Head of caudate nucleus (tissue), 42 donors: ENCODE measurements around the gene CNOT11.
"Not testable (repeated sequence)": the region's sequence is repeated elsewhere in the genome, so short reads cannot be mapped to it uniquely, and the experiment has no call there.

ENCODE experiments used
- DNase-seq, 42 donors: peaks; one replicate each; pipeline versions ENCODE4 v3.0.0 to v3.0.0-alpha.2; 2020 to 2021; ENCODE audit warnings: mixed read lengths in 7 of 42
- intact Hi-C: fragments of 100-400 bp; cut with DNase I; formaldehyde crosslinking; loops from one replicate; pipeline ENCODE4 v1.15.0; 2022

CNOT11 gene

GRCh38 chr2:101252408-101253012, at the start of gene CNOT11:
TSS of gene CNOT11 (plus strand) at chr2:101252886. CDS start at chr2:101252965, 79 bp downstream.
- intact Hi-C loops, result loop anchor here (5.0 kb wide), 1 partner anchor 55 kb away; the partner anchor contains the start of gene RNF149
- peak; percentile 94 to 100 (median 98) for DNase-seq

DNA sequence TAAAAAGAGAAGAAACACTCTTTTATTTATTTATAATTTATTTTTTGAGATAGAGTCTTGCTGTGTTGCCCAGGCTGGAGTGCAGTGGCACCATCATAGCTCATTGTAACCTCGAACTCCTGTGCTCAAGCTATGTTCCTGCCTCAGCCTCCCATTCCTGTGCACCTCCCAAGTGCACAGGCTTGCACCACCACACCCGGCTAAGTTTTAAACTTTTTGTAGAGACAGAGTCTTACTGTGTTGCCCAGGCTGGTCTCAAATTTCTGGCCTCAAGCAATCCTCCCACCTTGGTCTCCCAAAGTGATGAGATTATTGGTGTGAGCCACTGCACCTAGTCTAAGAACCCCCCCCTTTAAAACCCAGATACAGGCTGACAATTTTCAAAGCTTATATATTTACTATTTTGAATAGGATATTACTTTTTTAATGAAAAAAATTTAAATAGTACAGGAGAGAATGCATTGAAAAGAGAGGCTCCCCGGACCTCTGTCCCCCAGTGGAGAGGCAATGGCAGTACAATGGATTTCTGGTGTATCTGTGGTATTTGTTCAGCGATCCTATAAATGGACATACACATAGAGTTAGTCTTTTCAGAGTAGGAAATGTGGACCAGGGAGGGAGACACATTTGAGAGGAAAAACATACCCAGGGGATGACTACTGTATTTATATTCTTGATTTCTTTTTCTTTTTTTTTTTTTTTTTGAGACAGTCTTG, 48.1 kb upstream of the CNOT11 start:
- no peak for DNase-seq
- intact Hi-C loops, result loop anchor here (5.0 kb wide), 1 partner anchor 192 kb away; no protein-coding TSS in a partner anchor

DNA sequence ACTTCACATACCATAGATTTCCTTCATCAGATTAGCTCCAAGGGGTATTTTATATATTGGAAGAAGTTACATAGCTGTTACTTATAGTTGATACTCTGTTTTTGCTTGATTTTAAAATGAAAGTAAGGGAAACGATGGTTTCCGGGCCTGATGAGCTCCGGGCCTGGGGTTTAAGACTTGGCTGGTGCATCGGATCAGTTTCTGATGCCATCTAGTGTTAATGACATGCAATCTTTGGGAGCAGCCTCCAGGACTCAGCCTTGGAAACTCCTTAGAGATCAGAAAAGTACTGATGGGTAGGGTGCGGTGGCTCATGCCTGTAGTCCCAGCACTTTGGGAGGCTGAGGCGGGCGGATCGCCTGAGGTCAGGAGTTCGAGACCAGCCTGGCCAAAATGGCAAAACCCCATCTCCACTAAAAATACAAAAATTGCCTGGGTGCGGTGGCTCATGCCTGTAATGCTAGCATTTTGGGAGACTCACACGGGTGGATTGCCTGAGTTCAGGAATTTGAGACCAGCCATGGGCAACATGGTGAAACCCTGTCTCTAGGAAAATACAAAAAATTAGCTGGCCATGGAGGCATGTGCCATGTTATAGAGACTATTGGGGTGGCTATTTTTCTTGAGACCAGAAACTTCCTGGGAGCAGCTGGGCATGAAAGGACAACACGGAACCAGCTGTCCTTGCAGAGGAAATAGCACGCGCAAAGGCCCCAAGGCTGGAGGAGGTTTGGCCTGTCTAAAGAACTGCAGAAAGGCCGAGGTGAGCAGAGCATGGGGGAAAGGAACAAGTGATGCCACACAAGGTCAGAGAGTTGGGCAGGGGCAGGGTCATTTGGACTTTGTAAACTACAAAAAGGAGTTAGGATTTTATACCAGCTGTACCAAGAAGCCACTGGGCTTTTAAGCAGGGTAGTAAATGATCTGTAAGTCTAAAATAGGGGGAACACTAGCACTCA, 46.9 kb upstream of the CNOT11 start:
- peak; percentile 16 to 89 (median 60) for DNase-seq
- intact Hi-C loops, result loop anchor here (5.0 kb wide), 1 partner anchor 193 kb away; no protein-coding TSS in a partner anchor

GRCh38 chr2:101208830-101209229, 43.9 kb upstream of the CNOT11 start:
- no peak for DNase-seq
- intact Hi-C loops, result loop anchor here (5.0 kb wide), 1 partner anchor 197 kb away; no protein-coding TSS in a partner anchor

- no peak for DNase-seq
- intact Hi-C loops, result no loop called here
Observed at GRCh38 chr2:101219246-101219645, 33.4 kb upstream of the CNOT11 start.

GRCh38 chr2:101220091-101220490, 32.6 kb upstream of the CNOT11 start:
- intact Hi-C loops, DNase-seq: not testable (repeated sequence)

GRCh38 chr2:101223814-101224231, 28.9 kb upstream of the CNOT11 start:
- intact Hi-C loops, result no loop called here
- DNase-seq, result no peak

GRCh38 chr2:101230541-101231001, 22.1 kb upstream of the CNOT11 start:
- intact Hi-C loops, result no loop called here
- no peak for DNase-seq

DNA sequence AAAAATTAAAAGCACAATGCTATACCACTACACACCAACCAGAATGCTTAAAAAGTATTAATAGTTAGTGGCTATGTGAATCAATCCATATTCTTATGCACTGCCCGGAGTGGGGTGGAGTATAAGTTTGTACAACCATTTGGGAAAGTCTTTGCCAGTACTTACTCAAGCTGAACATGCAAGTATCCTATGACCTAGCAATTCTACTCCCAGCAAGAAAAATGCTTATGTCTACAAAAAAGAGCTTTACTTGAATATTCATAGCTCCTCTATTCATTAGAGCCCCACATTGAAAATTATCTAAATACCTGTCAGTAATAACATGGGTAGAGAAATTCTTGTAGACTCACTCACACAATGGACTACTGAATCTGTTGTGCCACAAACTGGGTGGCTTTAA, 21.4 kb upstream of the CNOT11 start:
- DNase-seq, result no peak
- intact Hi-C loops, result no loop called here

DNA sequence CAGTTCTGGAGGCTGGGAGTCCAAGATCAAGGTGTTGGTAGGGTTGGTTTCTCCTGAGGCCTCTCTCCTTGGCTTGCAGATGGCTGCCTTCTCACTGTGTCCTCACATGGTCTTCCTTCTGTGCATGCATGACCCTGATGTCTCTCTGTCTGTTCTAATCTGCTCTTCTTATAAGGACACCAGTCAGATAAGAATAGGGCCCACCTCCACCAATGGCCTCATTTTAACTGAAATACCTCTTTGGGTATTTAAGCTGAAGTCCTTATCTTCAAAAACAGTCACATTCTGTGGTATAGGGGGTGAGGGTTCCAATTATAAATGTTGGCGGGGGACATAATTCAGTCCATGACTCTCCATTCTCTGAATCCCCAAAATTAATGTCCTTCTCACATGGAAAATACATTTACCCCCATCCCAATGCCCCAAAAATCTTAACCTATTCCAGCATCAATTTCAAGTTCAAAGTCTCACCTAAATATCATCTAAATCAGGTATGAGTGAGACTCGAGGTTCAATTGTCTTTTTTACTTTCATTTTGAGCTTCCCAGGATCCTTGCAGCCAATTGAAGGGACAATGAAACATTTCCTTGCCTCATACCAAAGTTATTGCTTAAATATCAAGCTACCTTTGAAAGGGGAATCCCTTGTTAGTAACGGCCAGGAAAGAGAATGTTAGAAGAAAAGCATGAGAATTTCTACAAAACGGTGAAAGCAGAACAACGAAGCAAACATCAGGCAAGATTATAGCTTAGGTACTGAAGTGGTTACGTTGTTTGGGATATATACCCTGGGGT, 20.6 kb upstream of the CNOT11 start:
- intact Hi-C loops, result no loop called here
- DNase-seq, result no peak

- intact Hi-C loops, result no loop called here
- no peak for DNase-seq
Observed at GRCh38 chr2:101232770-101233169, 19.9 kb upstream of the CNOT11 start.

DNA sequence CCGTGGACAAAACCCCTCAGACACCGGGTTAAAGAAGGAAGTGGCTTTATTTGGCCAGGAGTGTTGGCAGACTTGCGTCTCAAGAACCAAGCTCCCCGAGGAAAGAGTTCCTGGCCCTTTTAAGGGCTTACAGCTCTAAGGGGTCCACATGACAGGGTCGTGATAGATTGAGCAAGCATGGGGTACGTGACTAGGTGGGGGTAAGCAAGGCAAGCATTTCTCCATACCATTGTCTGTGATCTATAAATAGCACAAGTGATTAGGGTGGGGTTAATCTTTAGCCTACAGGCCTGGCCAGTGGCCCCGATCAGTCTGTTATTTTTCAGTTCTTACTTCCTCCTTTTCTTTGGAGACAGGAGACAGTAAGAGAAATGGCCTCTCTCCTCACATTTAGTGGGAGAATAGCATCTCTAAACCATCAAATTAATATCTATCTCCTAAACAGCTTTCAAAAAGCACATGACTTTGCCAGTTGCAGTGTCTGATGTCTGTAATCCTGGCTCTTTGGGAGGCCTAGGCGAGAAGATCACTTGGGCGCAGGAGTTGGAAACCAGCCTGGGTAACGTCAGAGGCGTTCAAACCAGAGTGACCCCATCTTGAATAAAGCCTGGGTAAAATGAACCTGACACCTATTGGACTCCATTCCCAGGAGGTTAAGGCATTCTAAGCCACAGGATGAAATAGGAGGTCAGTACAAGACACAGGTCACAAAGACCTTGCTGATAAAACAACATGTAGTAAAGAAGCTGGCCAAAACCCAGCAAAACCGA, 18.3 kb upstream of the CNOT11 start:
- no peak for DNase-seq
- intact Hi-C loops, result no loop called here

DNA sequence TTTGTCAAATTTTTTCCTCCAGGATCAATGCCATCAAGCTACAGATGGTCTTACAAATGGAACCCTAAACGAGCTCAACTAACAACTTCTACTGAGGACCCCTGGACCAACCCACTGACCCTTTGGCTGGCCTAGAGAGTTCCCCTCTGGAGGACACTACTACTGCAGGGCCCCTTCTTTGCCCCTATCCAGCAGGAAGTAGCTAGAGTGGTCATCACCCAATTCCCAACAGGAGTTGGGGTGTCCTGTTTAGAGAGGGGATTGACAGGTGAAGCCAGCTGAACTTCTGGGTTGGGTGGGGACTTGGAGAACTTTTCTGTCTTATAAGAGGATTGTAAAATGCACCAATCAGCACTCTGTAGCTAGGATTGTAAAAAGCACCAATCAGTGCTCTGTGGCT, 16.7 kb upstream of the CNOT11 start:
- DNase-seq, intact Hi-C loops: not testable (repeated sequence)

GRCh38 chr2:101237944-101238343, 14.7 kb upstream of the CNOT11 start:
- DNase-seq, intact Hi-C loops: not testable (repeated sequence)

DNA sequence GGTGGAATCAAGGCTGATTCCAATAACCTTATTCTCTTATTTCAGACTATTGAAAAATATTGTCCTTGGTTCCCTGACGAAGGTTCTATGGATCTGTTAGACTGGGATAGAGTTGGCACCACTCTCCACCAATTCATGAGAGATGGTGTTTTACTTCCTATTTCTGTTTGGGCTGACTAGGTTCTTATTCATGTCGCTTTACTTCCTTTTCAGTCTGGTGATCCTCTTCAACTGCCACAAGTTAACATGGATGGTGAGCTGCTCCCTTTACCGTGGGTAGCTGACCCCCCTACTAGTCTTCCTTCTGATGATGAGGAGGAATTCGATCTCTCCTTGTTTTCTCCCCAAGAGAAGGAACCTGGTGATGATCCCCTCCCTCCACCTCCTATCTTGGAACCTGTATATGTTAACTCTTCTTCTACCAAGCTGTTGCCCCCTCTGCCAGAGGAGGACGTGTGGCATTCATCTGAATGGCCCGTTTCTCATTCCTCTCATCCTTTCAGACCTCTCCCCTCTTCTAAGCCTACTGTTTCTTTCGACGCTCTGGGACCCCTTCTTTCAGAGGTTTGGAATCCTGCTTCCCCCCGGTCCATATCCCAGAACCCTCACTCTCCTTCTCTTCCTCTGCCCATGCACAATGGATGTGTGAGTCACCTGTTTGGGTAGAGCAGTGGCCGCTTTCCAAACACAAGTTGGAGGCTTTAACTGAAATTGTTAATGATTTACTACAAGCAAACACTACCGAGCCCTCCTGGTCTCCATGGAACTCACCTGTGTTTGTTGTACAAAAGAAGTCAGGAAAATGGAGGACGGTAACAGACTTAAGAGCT, 13.5 kb upstream of the CNOT11 start:
- intact Hi-C loops, result no loop called here
- DNase-seq, result no peak

DNA sequence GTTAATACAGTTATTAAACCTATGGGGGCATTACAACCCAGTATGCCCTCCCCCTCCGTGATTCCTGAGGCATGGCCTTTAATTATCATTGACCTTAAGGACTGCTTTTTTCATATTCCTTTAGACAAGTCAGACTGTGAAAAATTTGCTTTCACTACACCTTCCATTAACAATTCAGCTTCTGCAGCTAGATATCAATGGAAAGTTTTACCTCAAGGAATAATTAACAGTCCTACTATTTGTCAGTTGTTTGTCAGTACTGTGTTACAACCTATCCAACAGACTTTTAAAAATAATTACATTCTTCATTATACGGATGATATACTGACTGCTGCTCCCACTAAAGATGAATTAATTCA, 12.9 kb upstream of the CNOT11 start:
- intact Hi-C loops, result not testable (repeated sequence)

DNA sequence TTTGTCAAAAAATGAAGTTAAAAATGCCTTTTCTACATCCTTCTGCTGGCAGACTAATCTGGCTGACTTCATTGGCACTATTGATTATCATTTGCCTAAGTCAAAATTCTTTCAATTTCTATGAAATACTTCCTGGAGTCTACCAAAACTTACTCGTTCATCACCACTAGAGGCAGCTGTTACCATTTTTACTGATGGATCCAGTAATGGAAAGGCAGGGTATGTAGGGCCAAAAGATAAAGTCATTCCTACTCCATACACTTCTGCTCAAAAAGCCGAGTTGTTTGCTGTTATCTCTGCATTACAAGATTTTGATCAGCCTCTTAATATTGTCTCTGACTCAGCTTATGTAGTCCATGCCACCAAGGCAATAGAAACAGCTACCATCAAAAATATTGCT, 12.0 kb upstream of the CNOT11 start:
- intact Hi-C loops, result not testable (repeated sequence)

More for the DNA sequence above, 12.9 kb upstream of the CNOT11 start:
- not testable (repeated sequence) for DNase-seq

More for the DNA sequence above, 12.0 kb upstream of the CNOT11 start:
- peak in 1 of 42 donors; percentile 32 for DNase-seq
